IMR-90 (cell line): ENCODE results near the gene RAB9B. TPM values are rescaled to one million over a fixed set of nuclear protein-coding genes. Genes with fewer than 3 reads are reported as not detected.

ENCODE experiments used
- ATAC-seq: fragments of 200-7000 bp; cut with Tn5 transposase; 2 replicates; pipeline ENCODE4 v1.9.1; 2020; ENCODE audit warnings: low read depth, mild to moderate bottlenecking, moderate library complexity
- BruUV-seq: library from RNA; stranded (reverse); fragments of 400-500 nt; replicated peaks from 2 replicates; lab custom pipeline; 2021; lab: Mats Ljungman, UMichigan
- CTCF ChIA-PET: fragments of 300-600 bp; formaldehyde crosslinking; extraction: SDS; loops from one replicate; lab custom pipeline; 2021; ENCODE audit warnings: antibody characterized with exemption; lab: Yijun Ruan, JAX
- POLR2A ChIA-PET: fragments of 300-600 bp; sonication (Branson Sonifier 250); formaldehyde crosslinking; loops from one replicate; lab custom pipeline; 2022; ENCODE audit warnings: antibody characterized with exemption; ENCODE audit not compliant: unreplicated experiment; lab: Charles Lee
- DNase-seq: peaks from one replicate; pipeline ENCODE4 v3.0.0; 2013
- H2AFZ ChIP-seq: replicated peaks from 2 replicates; pipeline ENCODE3; 2013; ENCODE audit warnings: low read length, mild to moderate bottlenecking; ENCODE audit not compliant: poor library complexity
- H2AK5ac ChIP-seq: 2 replicates; pipeline ENCODE4 v1.6.1; 2013; ENCODE audit warnings: low read depth, low read length, inconsistent platforms
- H2AK9ac ChIP-seq: replicated peaks from 2 replicates; pipeline ENCODE3; 2013; ENCODE audit warnings: mild to moderate bottlenecking, low read depth, low read length, moderate library complexity; ENCODE audit not compliant: poor library complexity
- H2BK120ac ChIP-seq: 2 replicates; pipeline ENCODE4 v1.6.1; 2013; ENCODE audit warnings: low read depth, low read length, inconsistent platforms
- H2BK15ac ChIP-seq: 3 replicates; pipeline ENCODE4 v1.6.1; 2013; ENCODE audit warnings: low read depth, low read length, inconsistent platforms
- H2BK20ac ChIP-seq: 2 replicates; pipeline ENCODE4 v1.6.1; 2013; ENCODE audit warnings: low read depth, mild to moderate bottlenecking, inconsistent platforms, low read length, moderate library complexity
- H2BK5ac ChIP-seq: 2 replicates; pipeline ENCODE4 v1.6.1; 2013; ENCODE audit warnings: mild to moderate bottlenecking, low read depth, low read length, inconsistent platforms; ENCODE audit not compliant: poor library complexity, severe bottlenecking
- H3K14ac ChIP-seq: replicated peaks from 2 replicates; pipeline ENCODE4 v1.6.1; 2013; ENCODE audit warnings: low read depth, low read length, inconsistent platforms
- H3K18ac ChIP-seq: 2 replicates; pipeline ENCODE4 v1.6.1; 2013; ENCODE audit warnings: low read depth, low read length, control low read depth
- H3K23ac ChIP-seq: 2 replicates; pipeline ENCODE4 v1.6.1; 2013; ENCODE audit warnings: low read depth, low read length, inconsistent platforms
- H3K27ac ChIP-seq: 2 replicates; pipeline ENCODE4 v1.5.1; 2013; ENCODE audit warnings: mild to moderate bottlenecking, control low read depth, low read length; ENCODE audit not compliant: insufficient read depth
- H3K27me3 ChIP-seq: 2 replicates; pipeline ENCODE4 v1.6.1; 2013; ENCODE audit warnings: low read length; ENCODE audit not compliant: control insufficient read depth, insufficient read depth
- H3K36me3 ChIP-seq: 2 replicates; pipeline ENCODE4 v1.6.1; 2013; ENCODE audit warnings: low read length, mixed read lengths; ENCODE audit not compliant: control insufficient read depth, insufficient read depth
- H3K4ac ChIP-seq: 2 replicates; pipeline ENCODE4 v1.6.1; 2013; ENCODE audit warnings: low read depth, low read length, inconsistent platforms
- H3K4me1 ChIP-seq: 2 replicates; pipeline ENCODE4 v1.6.1; 2013; ENCODE audit warnings: low read length, mixed read lengths; ENCODE audit not compliant: control insufficient read depth, insufficient read depth
- H3K4me2 ChIP-seq: 2 replicates; pipeline ENCODE4 v1.6.1; 2013; ENCODE audit warnings: low read depth, mild to moderate bottlenecking, control low read depth, low read length, moderate library complexity
- H3K4me3 ChIP-seq: 2 replicates; pipeline ENCODE4 v1.5.1; 2013; ENCODE audit warnings: low read depth, mild to moderate bottlenecking, control low read depth, low read length, moderate library complexity; ENCODE audit not compliant: insufficient read depth
- H3K56ac ChIP-seq: 2 replicates; pipeline ENCODE4 v1.6.1; 2013; ENCODE audit warnings: low read length, inconsistent platforms; ENCODE audit not compliant: insufficient read depth; ENCODE audit errors: extremely low read depth
- H3K79me1 ChIP-seq, 2 experiments: 2 replicates each; pipeline ENCODE4 v1.6.1; 2013; ENCODE audit warnings: low read length in 2 of 2, inconsistent platforms in 1 of 2, low read depth in 1 of 2
- H3K9ac ChIP-seq: 2 replicates; pipeline ENCODE4 v1.6.1; 2013; ENCODE audit warnings: low read depth, low read length, control low read depth
- H3K9me1 ChIP-seq: 2 replicates; pipeline ENCODE4 v1.6.1; 2013; ENCODE audit warnings: low read length, inconsistent platforms; ENCODE audit not compliant: insufficient read depth
- H3K9me3 ChIP-seq: 2 replicates; pipeline ENCODE4 v1.6.1; 2013; ENCODE audit warnings: low read length; ENCODE audit not compliant: control insufficient read depth, insufficient read depth
- H4K20me1 ChIP-seq: 2 replicates; pipeline ENCODE4 v1.6.1; 2013; ENCODE audit warnings: low read length, inconsistent platforms; ENCODE audit not compliant: insufficient read depth
- H4K5ac ChIP-seq: 2 replicates; pipeline ENCODE4 v1.6.1; 2013; ENCODE audit warnings: mild to moderate bottlenecking, low read depth, low read length, control low read depth
- H4K8ac ChIP-seq, 2 experiments: 2 replicates each; pipeline ENCODE4 v1.6.1; 2013; ENCODE audit warnings: low read depth in 2 of 2, low read length in 2 of 2, control low read depth in 1 of 2, inconsistent platforms in 1 of 2
- H4K91ac ChIP-seq: 2 replicates; pipeline ENCODE4 v1.6.1; 2013; ENCODE audit warnings: low read depth, low read length, inconsistent platforms; ENCODE audit not compliant: insufficient read depth
- BHLHE40 ChIP-seq: fragments of 150-350 bp; IDR thresholded peaks from 2 replicates; pipeline ENCODE4 v1.6.1; 2016; ENCODE audit warnings: mild to moderate bottlenecking, low read depth, low read length
- CEBPB ChIP-seq: IDR thresholded peaks from 2 replicates; pipeline ENCODE4 v1.6.1; 2012; ENCODE audit warnings: low read depth, low read length, improper control_type of control experiment
- CHD1 ChIP-seq: IDR thresholded peaks from 2 replicates; pipeline ENCODE4 v1.6.1; 2012; ENCODE audit warnings: low read depth, low read length, improper control_type of control experiment
- CTCF ChIP-seq: conservative IDR thresholded peaks from 2 replicates; pipeline ENCODE4 v1.5.1; 2012; ENCODE audit warnings: mild to moderate bottlenecking, low read depth, low read length, improper control_type of control experiment
- FOS ChIP-seq: fragments of 150-350 bp; IDR thresholded peaks from 2 replicates; pipeline ENCODE4 v1.6.1; 2016; ENCODE audit warnings: low read depth, low read length
- MAFK ChIP-seq: IDR thresholded peaks from 2 replicates; pipeline ENCODE4 v1.6.1; 2012; ENCODE audit warnings: low read depth, low read length, improper control_type of control experiment
- MAZ ChIP-seq: IDR thresholded peaks from 2 replicates; pipeline ENCODE4 v1.6.1; 2012; ENCODE audit warnings: low read depth, mild to moderate bottlenecking, low read length, improper control_type of control experiment, moderate library complexity, borderline replicate concordance
- MXI1 ChIP-seq: IDR thresholded peaks from 2 replicates; pipeline ENCODE4 v1.6.1; 2012; ENCODE audit warnings: low read depth, mild to moderate bottlenecking, low read length, moderate library complexity, borderline replicate concordance
- NFE2L2 ChIP-seq: fragments of 150-350 bp; IDR thresholded peaks from 2 replicates; pipeline ENCODE4 v1.6.1; 2016; ENCODE audit warnings: low read depth, mild to moderate bottlenecking, low read length
- POLR2A ChIP-seq: IDR thresholded peaks from 2 replicates; pipeline ENCODE4 v1.6.1; 2012; ENCODE audit warnings: mild to moderate bottlenecking, low read depth, low read length
- RAD21 ChIP-seq: IDR thresholded peaks from 2 replicates; pipeline ENCODE4 v1.6.1; 2012; ENCODE audit warnings: low read length, improper control_type of control experiment
- RCOR1 ChIP-seq: IDR thresholded peaks from 2 replicates; pipeline ENCODE4 v1.6.1; 2012; ENCODE audit warnings: mild to moderate bottlenecking, low read length, improper control_type of control experiment; ENCODE audit not compliant: insufficient replicate concordance
- RFX5 ChIP-seq: IDR thresholded peaks from 2 replicates; pipeline ENCODE4 v1.8.0; 2012; ENCODE audit warnings: low read depth, mild to moderate bottlenecking, low read length, moderate library complexity
- SMC3 ChIP-seq: fragments of 150-350 bp; IDR thresholded peaks from 2 replicates; pipeline ENCODE4 v1.6.1; 2016; ENCODE audit warnings: low read depth, mild to moderate bottlenecking, antibody characterized with exemption, low read length, moderate library complexity
- WGBS, 2 experiments: methylation state at CpG; one replicate each; pipeline versions ENCODE4 v1.1.5 to v1.1.7; 2013; ENCODE audit warnings: missing lambda C conversion rate in 2 of 2; ENCODE audit not compliant: insufficient read length in 1 of 2; ENCODE audit errors: extremely low coverage in 2 of 2; 5-methylcytosine and 5-hydroxymethylcytosine counted together
- dilution Hi-C: fragments of 300-500 bp; cut with HindIII; formaldehyde crosslinking; loops from one replicate; pipeline ENCODE4 v1.14.3; 2018; ENCODE audit warnings: low sequenced_read_pairs; ENCODE audit not compliant: unreplicated experiment
- in situ Hi-C: fragments of 300-500 bp; cut with MboI; formaldehyde crosslinking; loops from 3 replicates; pipeline ENCODE4 v1.14.3; 2019; ENCODE audit warnings: low sequenced_read_pairs, inconsistent platforms, mixed read lengths
- intact Hi-C: fragments of 100-400 bp; cut with micrococcal nuclease; formaldehyde crosslinking; loops from 2 replicates; pipeline ENCODE4 v1.10.0; 2022
- polyA plus RNA-seq, 3 experiments: library from polyadenylated mRNA; depleted of rRNA; stranded (reverse); fragments of >200 nt; gene quantifications; 2 replicates each; pipeline ENCODE4 v1.2.3, GENCODE V29; 2012; ENCODE audit warnings: low replicate concordance in 1 of 3
- total RNA-seq: library from RNA; depleted of rRNA; stranded (reverse); fragments of >200 nt; gene quantifications from 2 replicates; pipeline ENCODE4 v1.2.3, GENCODE V29; 2012
- TF ChIP-seq, protein P1 (sequence below): fragments of 150-350 bp; IDR thresholded peaks from 2 replicates; pipeline ENCODE4 v1.6.1; 2016; ENCODE audit warnings: low read depth, mild to moderate bottlenecking, low read length, moderate library complexity, borderline replicate concordance
- TF ChIP-seq, protein P2 (sequence below): fragments of 150-350 bp; IDR thresholded peaks from 2 replicates; pipeline ENCODE4 v1.6.1; 2017; ENCODE audit warnings: mild to moderate bottlenecking, antibody characterized with exemption, low read length, low read depth

The RAB9B gene
- total and polyA plus RNA-seq, 2 of the 4 experiments (the other 2 are of a cell fraction): 0.58 to 0.90 TPM

DNA sequence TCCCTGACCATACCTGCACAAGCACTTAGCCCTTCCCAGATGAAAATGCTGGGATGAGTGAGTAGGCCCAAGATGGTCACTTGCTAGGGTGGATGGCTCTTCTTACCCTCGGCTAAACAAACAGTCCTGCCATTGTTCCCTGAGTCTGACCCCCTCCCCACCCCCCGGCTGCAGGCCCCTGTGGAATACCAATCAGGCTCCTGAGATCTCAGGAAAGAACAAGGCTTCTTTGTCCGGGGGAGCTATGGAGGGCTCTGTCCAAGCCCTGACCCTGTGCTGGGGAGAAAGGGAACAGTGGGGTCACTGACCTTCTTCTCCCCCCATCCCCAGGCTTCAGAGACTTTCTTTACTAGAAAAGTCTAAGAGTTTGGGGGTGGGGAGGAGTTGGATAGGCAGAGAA is 49.4 kb downstream of the RAB9B start:
- Histone ChIP-seq H3K56ac (no peak overlapping the region), H2BK20ac (no peak overlapping the region)

More for the DNA sequence above, 49.4 kb downstream of the RAB9B start:
- no CpG with 5 or more reads among the region's 3 CpGs for WGBS, 2 experiments
- Histone ChIP-seq H4K91ac (no peak overlapping the region), H3K4me3 (no peak overlapping the region), H3K79me1 (no peaks in the 10 kb centered on the region), H3K14ac (no peak overlapping the region), H2AFZ (no peak overlapping the region), H4K20me1 (no peaks in the 10 kb centered on the region), H3K27ac (no peak overlapping the region), H2AK9ac (no peak overlapping the region), H3K9me3 (no peaks in the 10 kb centered on the region), H2BK15ac (no peak overlapping the region), H4K8ac (no peak overlapping the region), H3K27me3 (peaks cover 26% of the 10 kb centered on the region), H3K18ac (no peak overlapping the region), H2AK5ac (no peak overlapping the region), H3K4me2 (no peak overlapping the region), H3K4ac (no peak overlapping the region), H2BK5ac (no peak overlapping the region), H4K5ac (no peak overlapping the region), H3K36me3 (no peaks in the 10 kb centered on the region), H3K23ac (no peak overlapping the region), H3K9me1 (no peaks in the 10 kb centered on the region), H3K4me1 (no peaks in the 10 kb centered on the region), H3K9ac (no peak overlapping the region), H2BK120ac (no peak overlapping the region)
- ATAC-seq: no peak
- no TSS peak for BruUV-seq
- ChIA-PET CTCF (no interaction called here), POLR2A (no interaction called here)
- TF ChIP-seq, protein P1, sequence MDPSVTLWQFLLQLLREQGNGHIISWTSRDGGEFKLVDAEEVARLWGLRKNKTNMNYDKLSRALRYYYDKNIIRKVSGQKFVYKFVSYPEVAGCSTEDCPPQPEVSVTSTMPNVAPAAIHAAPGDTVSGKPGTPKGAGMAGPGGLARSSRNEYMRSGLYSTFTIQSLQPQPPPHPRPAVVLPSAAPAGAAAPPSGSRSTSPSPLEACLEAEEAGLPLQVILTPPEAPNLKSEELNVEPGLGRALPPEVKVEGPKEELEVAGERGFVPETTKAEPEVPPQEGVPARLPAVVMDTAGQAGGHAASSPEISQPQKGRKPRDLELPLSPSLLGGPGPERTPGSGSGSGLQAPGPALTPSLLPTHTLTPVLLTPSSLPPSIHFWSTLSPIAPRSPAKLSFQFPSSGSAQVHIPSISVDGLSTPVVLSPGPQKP: no peak
- TF ChIP-seq RAD21: no peak
- no peak for TF ChIP-seq MAFK
- TF ChIP-seq CEBPB: no peak
- TF ChIP-seq MXI1: no peak
- TF ChIP-seq, protein P2, sequence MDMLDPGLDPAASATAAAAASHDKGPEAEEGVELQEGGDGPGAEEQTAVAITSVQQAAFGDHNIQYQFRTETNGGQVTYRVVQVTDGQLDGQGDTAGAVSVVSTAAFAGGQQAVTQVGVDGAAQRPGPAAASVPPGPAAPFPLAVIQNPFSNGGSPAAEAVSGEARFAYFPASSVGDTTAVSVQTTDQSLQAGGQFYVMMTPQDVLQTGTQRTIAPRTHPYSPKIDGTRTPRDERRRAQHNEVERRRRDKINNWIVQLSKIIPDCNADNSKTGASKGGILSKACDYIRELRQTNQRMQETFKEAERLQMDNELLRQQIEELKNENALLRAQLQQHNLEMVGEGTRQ: no peak
- no peak for TF ChIP-seq BHLHE40
- TF ChIP-seq CHD1: no peak
- TF ChIP-seq RFX5: no peak
- no peak for TF ChIP-seq RCOR1
- TF ChIP-seq POLR2A: no peak
- TF ChIP-seq SMC3: no peak
- TF ChIP-seq NFE2L2: no peak
- TF ChIP-seq MAZ: no peak
- no peak for TF ChIP-seq CTCF
- TF ChIP-seq FOS: no peak
- intact Hi-C loops: no loop called here
- dilution Hi-C loops: no loop called here
- DNase-seq: no peak
- in situ Hi-C loops: no loop called here
